ENCODE results near the gene SRGN.
A peak's percentile ranks its signal among the peaks of the same experiment; 100 is the strongest.
"Not testable (repeated sequence)": the region's sequence is repeated elsewhere in the genome, so short reads cannot be mapped to it uniquely, and the experiment has no call there.

SRGN gene

GRCh38 chr10:69087590-69088470, at the start of gene SRGN:
Gene SRGN (plus strand): TSS chr10:69088103. CDS start chr10:69088158, 55 bp downstream.
- DNase-seq, result peak; percentile 30

GRCh38 chr10:69040904-69041303, 47.0 kb upstream of the SRGN start:
- not testable (repeated sequence) for DNase-seq

- no peak for DNase-seq
Measured at GRCh38 chr10:69042417-69042816, 45.5 kb upstream of the SRGN start.

GRCh38 chr10:69042838-69043237, 45.1 kb upstream of the SRGN start:
- no peak for DNase-seq

GRCh38 chr10:69043931-69044531, 43.9 kb upstream of the SRGN start:
- DNase-seq, result no peak

- DNase-seq, result no peak
Measured at GRCh38 chr10:69044546-69044945, 43.4 kb upstream of the SRGN start.

GRCh38 chr10:69045441-69046300, 42.2 kb upstream of the SRGN start:
- DNase-seq, result no peak

- DNase-seq, result no peak
Measured at GRCh38 chr10:69047111-69047832, 40.6 kb upstream of the SRGN start.

- DNase-seq, result peak; percentile 33
Measured at GRCh38 chr10:69048103-69048502, 39.8 kb upstream of the SRGN start.

- no peak for DNase-seq
Measured at GRCh38 chr10:69049566-69049961, 38.3 kb upstream of the SRGN start.

- DNase-seq, result no peak
Measured at GRCh38 chr10:69051303-69051702, 36.6 kb upstream of the SRGN start.

- DNase-seq, result no peak
Measured at GRCh38 chr10:69051710-69052487, 36.0 kb upstream of the SRGN start.

GRCh38 chr10:69052736-69053135, 35.2 kb upstream of the SRGN start:
- DNase-seq, result no peak

GRCh38 chr10:69055241-69055640, 32.7 kb upstream of the SRGN start:
- no peak for DNase-seq

GRCh38 chr10:69056129-69056528, 31.8 kb upstream of the SRGN start:
- DNase-seq, result no peak

GRCh38 chr10:69056536-69057260, 31.2 kb upstream of the SRGN start:
- no peak for DNase-seq

GRCh38 chr10:69057261-69057950, 30.5 kb upstream of the SRGN start:
- DNase-seq, result no peak

GRCh38 chr10:69057951-69058297, 30.0 kb upstream of the SRGN start:
- no peak for DNase-seq

GRCh38 chr10:69060127-69060798, 27.6 kb upstream of the SRGN start:
- DNase-seq, result no peak

All from right hindlimb (tissue), 1 donor.